Muscle layer of colon (tissue), 2 donors: Measurements from ENCODE around the gene ANXA3.
"Not testable (repeated sequence)": the region's sequence is repeated elsewhere in the genome, so short reads cannot be mapped to it uniquely, and the experiment has no call there.

ENCODE experiments used
- H3K27ac ChIP-seq: one replicate; pipeline ENCODE4 v1.7.0; 2013; ENCODE audit warnings: low read depth, mild to moderate bottlenecking, low read length, moderate library complexity
- H3K27me3 ChIP-seq, 2 donors: one replicate each; pipeline ENCODE4 v1.7.0; 2013; ENCODE audit warnings: low read length in 2 of 2, mild to moderate bottlenecking in 2 of 2; ENCODE audit not compliant: insufficient read depth in 2 of 2, control insufficient read depth in 1 of 2
- H3K36me3 ChIP-seq: one replicate; pipeline ENCODE4 v1.7.0; 2013; ENCODE audit warnings: mild to moderate bottlenecking, low read length; ENCODE audit not compliant: insufficient read depth
- H3K4me1 ChIP-seq: one replicate; pipeline ENCODE4 v1.7.0; 2013; ENCODE audit warnings: mild to moderate bottlenecking, low read length; ENCODE audit not compliant: insufficient read depth
- H3K4me3 ChIP-seq, 2 donors: one replicate each; pipeline ENCODE4 v1.7.0; 2013; ENCODE audit warnings: low read length in 2 of 2, low read depth in 1 of 2, mild to moderate bottlenecking in 1 of 2, moderate library complexity in 1 of 2
- H3K9ac ChIP-seq: one replicate; pipeline ENCODE4 v1.7.0; 2013; ENCODE audit warnings: low read length
- H3K9me3 ChIP-seq: one replicate; pipeline ENCODE4 v1.7.0; 2013; ENCODE audit warnings: mild to moderate bottlenecking, low read length
- donor health status: abdominal sarcoma.
- donor health status: Adenocarcinoma of cecum.

Gene ANXA3

GRCh38 chr4:78544678-78545077 is 6.9 kb upstream of the ANXA3 start:
- peaks cover 13% of the 10 kb centered on the region for H3K4me1 ChIP-seq
- H3K27ac ChIP-seq: no peak overlapping the region
- no peak overlapping the region for H3K4me3 ChIP-seq
- no peaks in the 10 kb centered on the region for H3K27me3 ChIP-seq
- no peaks in the 10 kb centered on the region for H3K36me3 ChIP-seq
- no peak overlapping the region for H3K9ac ChIP-seq
- H3K9me3 ChIP-seq: no peaks in the 10 kb centered on the region

GRCh38 chr4:78545275-78546246 is 6.0 kb upstream of the ANXA3 start:
- Histone ChIP-seq H3K9me3 (no peaks in the 10 kb centered on the region), H3K9ac (no peak overlapping the region), H3K36me3 (no peaks in the 10 kb centered on the region), H3K4me3 (no peak overlapping the region), H3K27ac (no peak overlapping the region), H3K27me3 (no peaks in the 10 kb centered on the region), H3K4me1 (peaks cover 13% of the 10 kb centered on the region)

- H3K36me3 ChIP-seq, H3K27ac ChIP-seq, H3K9ac ChIP-seq, H3K27me3 ChIP-seq, H3K4me3 ChIP-seq, H3K9me3 ChIP-seq: not testable (repeated sequence)
- peaks cover 17% of the 10 kb centered on the region for H3K4me1 ChIP-seq
Measured at GRCh38 chr4:78547899-78548298, 3.7 kb upstream of the ANXA3 start.

- H3K4me3 ChIP-seq, H3K27me3 ChIP-seq, H3K9ac ChIP-seq: not testable (repeated sequence)
Measured at GRCh38 chr4:78548889-78549288, 2.7 kb upstream of the ANXA3 start.

GRCh38 chr4:78552389-78553042 is 946 bp downstream of the ANXA3 start:
- Histone ChIP-seq H3K4me1 (peaks cover 4% of the 10 kb centered on the region), H3K9me3 (no peaks in the 10 kb centered on the region), H3K4me3 (peak overlapping the region in 1 of 2 donors; percentile 88), H3K27ac (peak overlapping the region; percentile 68), H3K27me3 (no peaks in the 10 kb centered on the region), H3K36me3 (no peaks in the 10 kb centered on the region), H3K9ac (no peak overlapping the region)

More at GRCh38 chr4:78548889-78549288, 2.7 kb upstream of the ANXA3 start:
- not testable (repeated sequence) for H3K9me3 ChIP-seq, H3K36me3 ChIP-seq, H3K27ac ChIP-seq
- peaks cover 17% of the 10 kb centered on the region for H3K4me1 ChIP-seq

GRCh38 chr4:78553043-78553396 is 1.4 kb downstream of the ANXA3 start:
- Histone ChIP-seq H3K36me3 (no peaks in the 10 kb centered on the region), H3K4me1 (peaks cover 4% of the 10 kb centered on the region), H3K9me3 (no peaks in the 10 kb centered on the region), H3K27ac (peak overlapping the region; percentile 68), H3K9ac (no peak overlapping the region), H3K4me3 (peak overlapping the region in 1 of 2 donors; percentile 88), H3K27me3 (no peaks in the 10 kb centered on the region)

GRCh38 chr4:78553529-78554060 is 2.0 kb downstream of the ANXA3 start:
- Histone ChIP-seq H3K36me3 (no peaks in the 10 kb centered on the region), H3K4me1 (peaks cover 4% of the 10 kb centered on the region), H3K9ac (no peak overlapping the region), H3K27me3 (no peaks in the 10 kb centered on the region), H3K9me3 (no peaks in the 10 kb centered on the region), H3K27ac (no peak overlapping the region), H3K4me3 (no peak overlapping the region)

GRCh38 chr4:78556665-78557064 is 5.1 kb downstream of the ANXA3 start:
- Histone ChIP-seq H3K4me1 (peaks cover 13% of the 10 kb centered on the region), H3K27me3 (no peaks in the 10 kb centered on the region), H3K9me3 (no peaks in the 10 kb centered on the region), H3K27ac (no peak overlapping the region), H3K9ac (no peak overlapping the region), H3K36me3 (no peaks in the 10 kb centered on the region), H3K4me3 (no peak overlapping the region)

GRCh38 chr4:78557841-78558240 is 6.3 kb downstream of the ANXA3 start:
- H3K4me1 ChIP-seq: peaks cover 18% of the 10 kb centered on the region
- no peak overlapping the region for H3K27ac ChIP-seq
- H3K4me3 ChIP-seq: no peak overlapping the region

GRCh38 chr4:78558410-78558809 is 6.8 kb downstream of the ANXA3 start:
- Histone ChIP-seq H3K4me1 (peaks cover 18% of the 10 kb centered on the region), H3K27me3 (no peaks in the 10 kb centered on the region), H3K36me3 (no peaks in the 10 kb centered on the region), H3K27ac (no peak overlapping the region), H3K9ac (no peak overlapping the region), H3K4me3 (no peak overlapping the region), H3K9me3 (no peaks in the 10 kb centered on the region)

More at GRCh38 chr4:78557841-78558240, 6.3 kb downstream of the ANXA3 start:
- no peaks in the 10 kb centered on the region for H3K9me3 ChIP-seq
- H3K9ac ChIP-seq: no peak overlapping the region
- no peaks in the 10 kb centered on the region for H3K36me3 ChIP-seq
- H3K27me3 ChIP-seq: no peaks in the 10 kb centered on the region

GRCh38 chr4:78560296-78560963 is 8.9 kb downstream of the ANXA3 start:
- H3K4me1 ChIP-seq: peaks cover 18% of the 10 kb centered on the region
- no peak overlapping the region for H3K27ac ChIP-seq
- H3K9ac ChIP-seq: no peak overlapping the region
- H3K4me3 ChIP-seq: no peak overlapping the region
- H3K27me3 ChIP-seq: no peaks in the 10 kb centered on the region
- H3K36me3 ChIP-seq: no peaks in the 10 kb centered on the region
- H3K9me3 ChIP-seq: no peaks in the 10 kb centered on the region
